8988T (cell line): Measurements from ENCODE around the gene KLHL26.

Experiments used
- DNase-seq: peaks from one replicate; pipeline ENCODE4 v3.0.0; 2011

KLHL26 gene

DNA sequence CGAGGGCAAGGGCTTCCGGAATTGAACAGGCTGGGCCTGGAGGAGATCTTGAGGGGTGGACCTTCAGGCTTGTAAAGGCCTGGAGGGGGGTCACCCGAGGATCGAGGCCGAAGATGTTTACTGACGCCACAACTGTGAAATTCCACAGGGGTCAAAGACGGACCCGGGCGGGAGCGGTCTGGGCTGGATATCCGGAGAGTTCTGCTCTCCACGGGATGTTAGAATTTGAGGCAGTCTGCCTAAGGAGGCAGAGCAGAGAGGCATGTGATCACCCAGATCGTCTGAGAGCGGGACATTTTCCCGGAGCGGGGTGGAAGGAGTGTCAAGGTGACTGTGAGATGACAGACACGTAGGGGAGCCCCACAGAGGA is 13.2 kb downstream of the KLHL26 start:
- DNase-seq, result no peak

DNA sequence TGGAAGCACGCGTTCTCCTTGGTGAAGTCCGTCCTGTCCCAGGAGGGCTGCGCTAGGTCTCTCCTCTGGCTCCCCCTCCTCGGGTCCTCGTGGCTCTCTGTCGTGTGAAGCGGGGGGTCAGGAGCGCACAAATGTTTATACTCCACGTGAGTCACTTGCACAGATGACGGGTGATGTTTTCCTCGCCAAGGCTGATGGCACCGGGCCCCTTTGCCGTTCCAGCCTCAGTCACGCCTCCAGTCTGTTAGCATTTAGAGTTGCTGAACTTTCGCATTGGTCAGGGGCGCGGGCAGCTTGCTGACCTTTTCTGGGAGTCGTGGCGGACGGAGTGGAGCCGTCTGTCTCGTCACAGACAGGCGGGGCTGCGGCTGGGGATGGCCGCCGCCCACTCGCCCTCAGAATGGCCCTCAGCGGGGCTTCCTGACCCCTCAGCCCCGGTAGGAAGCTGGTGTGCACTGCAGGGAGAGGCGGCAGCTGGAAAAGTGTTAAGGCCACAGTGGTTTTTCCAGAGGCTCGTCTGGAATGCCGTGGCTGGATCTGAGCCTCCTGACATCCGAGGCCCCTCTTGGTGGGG is 13.7 kb downstream of the KLHL26 start:
- no peak for DNase-seq

DNA sequence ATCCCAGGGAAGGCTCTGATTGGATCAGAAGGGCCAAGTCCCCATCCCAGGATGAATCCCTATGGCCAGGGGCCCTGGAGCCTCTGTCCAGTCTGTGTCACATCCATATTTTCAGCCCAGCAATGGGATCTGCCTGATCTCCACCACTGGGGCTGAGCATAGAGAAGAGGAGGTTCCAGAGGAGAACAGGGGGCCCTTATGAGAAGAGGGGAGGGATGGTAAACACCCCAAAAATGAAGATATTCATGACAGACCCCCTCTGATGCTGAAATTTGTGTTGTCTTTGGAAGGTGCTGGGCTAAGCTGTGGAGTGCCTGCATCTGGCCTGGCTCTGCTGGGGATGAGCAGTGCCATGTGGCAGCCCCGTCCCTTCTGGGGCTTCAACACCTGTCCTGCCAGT is 14.5 kb downstream of the KLHL26 start:
- DNase-seq, result no peak

DNA sequence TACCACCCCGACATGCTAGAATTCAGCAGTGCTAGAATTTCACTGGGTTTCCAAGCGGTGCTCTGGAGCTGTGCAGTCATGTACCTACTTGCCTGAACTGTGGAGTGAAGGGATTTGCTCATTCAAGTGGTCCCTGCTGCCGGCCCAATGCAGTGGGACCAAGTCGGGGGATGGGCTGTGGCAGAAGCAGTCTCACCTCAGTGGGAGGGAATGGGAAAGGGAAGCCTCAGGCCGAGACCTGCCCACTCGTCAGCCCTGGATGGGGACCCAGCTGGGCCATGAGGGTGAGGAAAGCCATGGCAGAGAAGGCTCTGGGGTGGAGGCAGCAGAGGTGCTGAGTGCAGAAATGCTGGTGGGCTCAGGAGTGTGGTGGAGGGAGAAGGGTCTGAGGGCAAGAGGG is 14.9 kb downstream of the KLHL26 start:
- DNase-seq, result no peak

DNA sequence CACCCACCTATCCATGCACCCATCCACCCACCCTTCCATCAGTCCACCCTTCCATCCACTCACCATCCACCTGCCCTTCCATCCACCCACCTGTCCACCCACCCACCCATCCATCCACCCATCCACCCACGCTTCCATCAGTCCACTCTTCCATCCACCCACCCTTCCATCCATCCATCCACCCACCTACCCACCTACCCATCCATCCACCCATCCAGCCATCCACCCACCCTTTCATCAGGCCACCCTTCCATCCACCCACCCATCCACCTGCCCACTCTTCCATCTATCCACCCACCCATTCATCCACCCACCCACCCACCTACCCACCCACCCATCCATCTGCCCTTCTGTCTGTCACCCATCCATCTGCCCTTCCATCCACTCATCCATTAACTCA is 17.0 kb downstream of the KLHL26 start:
- no peak for DNase-seq

DNA sequence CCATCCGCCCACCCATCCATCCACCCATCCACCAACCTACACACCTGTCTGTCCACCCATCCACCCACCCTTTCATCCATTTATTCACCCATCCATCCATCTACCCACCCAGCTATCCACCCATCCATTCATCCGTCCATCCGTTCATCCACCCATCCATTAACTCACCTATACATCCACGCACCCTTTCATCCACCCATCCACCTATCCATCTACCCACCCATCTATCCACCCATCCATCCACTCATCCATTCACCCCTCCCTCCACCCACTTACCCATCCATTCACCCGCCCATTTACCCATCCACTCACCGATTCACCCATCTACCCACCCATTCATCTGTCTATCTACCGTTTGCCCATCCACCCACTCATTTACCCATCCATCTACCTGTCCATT is 17.6 kb downstream of the KLHL26 start:
- no peak for DNase-seq

DNA sequence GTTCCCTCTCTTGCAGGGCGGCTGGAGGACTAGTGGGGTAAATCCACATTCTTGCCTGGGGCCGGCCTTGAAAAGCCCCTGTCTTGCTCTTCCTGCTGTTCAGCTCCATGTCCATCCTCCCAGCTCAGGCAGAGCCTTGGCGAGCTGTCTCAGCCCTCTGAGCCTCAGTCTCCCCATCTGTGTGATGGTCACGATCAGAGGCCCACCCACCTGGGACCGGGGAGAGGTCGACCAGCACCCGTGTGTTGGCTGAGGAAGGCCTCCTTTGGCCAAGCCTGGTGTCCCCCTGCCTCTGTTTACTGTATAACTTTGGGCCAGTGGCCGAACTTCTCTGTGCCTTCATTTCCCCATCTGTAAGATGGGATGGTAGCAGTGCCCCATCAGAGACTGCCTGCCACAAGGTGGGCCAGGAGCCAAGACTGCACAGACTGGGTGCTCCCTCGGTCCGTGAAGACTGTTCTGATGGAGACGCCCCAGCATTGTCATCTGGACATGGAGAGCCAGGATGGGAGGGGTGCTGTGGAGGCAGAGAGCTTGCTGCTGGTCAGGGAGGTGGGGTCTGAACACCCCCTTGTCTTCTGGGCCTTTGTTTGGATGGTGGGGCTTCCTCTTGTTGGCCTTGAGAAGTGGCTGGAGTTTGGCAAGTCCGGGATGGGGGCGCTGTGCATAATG is 18.5 kb downstream of the KLHL26 start:
- DNase-seq, result no peak

DNA sequence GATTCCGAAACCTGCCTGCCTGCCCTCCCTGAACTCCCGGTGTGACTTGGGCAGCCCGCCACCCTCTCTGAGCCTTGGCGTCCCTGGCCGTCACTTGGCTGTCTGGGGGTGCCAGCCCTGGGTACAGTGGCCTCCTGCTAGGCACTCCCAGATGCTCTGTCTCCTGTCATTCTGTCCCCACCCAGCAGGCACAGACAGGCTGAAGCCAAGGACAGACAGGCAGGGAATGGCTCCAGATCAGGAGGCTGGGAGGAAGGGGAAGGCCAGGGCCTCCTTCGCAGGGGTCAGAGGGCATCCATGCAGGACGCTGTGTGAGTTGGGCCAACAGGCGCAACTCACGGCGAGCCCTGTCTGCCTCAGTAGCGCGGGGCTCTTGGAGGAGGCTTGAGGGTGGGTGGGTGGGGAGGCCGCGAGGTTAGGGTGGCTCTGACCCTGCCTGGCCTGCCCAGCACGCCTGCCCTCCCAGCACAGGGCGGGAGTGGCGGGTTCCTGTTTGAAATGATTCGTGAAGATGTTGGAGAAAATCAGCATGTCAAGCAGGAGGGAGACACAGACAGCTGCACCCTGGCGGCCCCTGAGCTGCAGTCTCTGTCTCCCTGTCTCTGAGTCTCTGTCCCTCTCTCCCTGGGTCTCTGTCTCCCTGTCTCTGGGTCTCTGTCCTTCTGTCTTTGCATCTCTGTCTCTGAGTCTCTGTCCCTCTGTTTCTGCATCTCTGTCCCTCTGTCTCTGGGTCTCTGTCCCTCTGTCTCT is 19.7 kb downstream of the KLHL26 start:
- DNase-seq, result no peak

DNA sequence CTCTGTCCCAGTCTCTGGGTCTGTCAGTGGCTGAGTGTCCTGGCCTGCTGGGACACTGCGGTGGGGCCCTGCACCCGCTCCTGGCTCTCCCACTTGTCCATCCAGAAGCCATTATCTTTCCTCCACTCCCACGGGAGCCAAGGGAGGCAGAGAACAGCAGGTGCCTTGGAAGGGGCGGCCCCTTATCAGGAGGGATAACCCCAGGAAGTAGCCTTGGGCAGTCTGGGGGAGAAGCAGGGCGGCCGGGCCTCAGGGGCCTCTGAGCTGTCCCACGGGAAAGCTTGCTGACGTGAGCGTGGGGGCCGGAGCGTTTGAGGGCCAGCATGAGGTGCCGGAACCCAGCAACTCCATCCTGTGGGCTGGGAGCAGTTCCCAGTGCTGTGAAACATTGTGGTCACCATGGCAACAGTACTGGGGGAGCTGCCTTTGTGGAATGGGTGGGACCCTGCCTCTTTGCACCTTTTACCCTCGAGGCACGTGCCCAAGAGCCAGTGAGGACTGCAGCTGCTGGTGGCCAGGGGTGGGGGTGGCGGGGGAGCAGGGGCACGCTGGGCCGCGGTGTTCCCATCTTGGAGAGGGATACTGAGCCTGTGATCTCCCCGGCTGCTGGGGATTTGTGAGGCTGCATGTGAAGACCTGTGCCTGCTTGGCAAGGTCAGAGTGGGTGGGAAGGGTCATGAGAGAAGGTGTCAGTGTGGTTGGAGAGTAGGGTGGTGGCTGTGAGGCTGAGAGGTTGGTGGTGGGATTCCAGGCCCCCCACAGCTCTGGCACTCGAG is 20.9 kb downstream of the KLHL26 start:
- DNase-seq, result no peak

DNA sequence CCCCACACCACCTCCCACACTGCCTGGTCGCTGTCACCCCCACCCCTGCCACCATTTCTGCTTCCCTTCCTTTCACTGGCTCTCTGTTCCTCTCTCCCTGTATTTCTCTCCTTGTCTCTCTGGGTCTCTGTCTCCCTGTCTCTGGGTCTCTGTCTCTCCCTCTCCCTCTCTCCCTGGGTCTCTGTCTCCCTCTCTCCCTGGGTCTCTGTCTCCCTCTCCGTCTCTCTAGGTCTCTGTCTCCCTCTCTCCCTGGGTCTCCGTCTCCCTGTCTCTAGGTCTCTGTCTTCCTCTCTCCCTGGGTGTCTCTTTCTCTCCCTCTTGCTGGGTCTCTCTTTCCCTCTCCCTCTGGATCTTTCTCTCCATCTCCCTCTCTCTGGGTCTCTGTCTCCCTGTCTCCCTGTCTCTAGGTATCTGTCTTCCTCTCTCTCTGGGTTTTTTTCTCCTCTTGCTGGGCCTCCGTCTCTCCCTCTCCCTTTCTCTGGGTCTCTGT is 21.6 kb downstream of the KLHL26 start:
- DNase-seq, result no peak

DNA sequence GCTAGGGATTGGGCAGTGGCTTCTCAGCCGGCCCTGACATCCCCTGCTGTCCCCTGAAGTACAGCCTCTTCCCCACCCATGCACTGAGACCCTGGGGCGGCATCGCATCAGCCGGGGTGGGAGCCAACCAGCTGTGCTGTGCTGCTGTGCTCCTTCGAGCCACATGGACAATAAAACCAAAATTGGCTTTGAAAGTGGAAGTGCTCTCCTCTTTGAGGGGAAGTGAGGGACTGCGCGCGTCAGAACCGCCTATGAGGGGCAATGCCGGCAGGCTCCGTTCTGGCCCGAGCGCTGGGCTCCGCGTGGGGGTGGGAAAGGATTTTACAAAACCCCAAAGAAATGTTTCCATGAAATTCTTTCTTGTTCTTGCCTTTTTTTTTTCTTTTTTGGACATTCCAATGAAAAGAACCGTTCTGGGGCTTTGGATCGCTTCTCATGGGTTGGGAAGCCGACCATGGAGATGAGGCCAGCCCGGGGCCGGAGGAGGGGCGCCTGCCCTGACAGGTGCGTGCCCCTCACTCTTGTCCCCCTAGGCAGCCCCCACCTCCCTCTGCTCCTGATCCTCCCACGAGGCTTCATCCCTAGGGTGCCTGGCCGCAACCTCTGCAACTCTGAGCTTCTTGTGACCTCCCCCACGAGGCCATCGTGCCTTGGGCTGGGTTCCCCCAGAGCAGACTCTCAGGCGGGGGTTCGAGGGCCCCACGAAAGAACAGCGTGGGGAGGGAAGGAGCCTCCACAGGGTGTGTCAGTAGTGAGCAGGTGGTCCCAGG is 22.6 kb downstream of the KLHL26 start:
- DNase-seq, result no peak

DNA sequence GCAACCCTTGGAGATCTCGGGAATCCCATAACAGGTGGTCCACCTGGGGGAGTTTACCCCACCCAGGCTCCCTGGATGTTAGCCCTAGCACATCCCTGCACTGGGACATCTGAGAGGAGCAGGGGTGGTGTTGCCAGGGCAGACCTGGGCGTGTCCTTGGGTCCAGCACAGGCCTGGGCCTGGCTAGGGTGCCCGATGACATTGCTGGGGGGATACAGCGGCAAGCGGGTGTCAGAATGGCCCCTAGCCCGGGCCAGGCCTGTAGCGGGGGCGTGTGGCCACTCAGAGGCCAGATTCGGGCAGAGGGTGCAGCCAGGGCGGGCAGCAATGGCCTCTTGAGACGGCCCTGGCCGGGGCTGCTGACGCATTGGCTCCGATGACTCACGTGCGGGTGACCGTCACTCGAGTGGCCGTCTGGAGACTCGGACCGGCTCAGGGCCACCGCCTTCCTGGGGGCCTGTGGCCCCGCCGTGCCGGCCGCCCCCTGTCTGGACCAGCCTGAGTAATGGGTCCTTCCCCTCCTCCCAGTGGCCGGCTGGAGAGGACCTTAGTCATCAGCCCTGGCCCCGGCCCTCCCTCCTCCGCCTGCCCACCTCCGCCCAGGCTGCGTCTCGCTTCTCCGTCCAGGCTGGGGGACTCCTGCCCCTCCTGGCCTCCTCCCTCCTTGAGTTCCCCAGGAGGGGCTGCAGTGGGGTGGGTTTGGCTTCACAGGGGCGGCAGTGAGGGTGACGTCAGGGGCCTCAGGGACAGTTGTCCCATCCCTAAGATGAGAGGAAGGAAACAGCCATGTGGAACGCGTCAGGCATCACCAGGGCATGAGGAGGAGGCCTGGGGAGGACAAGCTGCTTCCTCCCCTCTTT is 23.5 kb downstream of the KLHL26 start:
- DNase-seq, result no peak

DNA sequence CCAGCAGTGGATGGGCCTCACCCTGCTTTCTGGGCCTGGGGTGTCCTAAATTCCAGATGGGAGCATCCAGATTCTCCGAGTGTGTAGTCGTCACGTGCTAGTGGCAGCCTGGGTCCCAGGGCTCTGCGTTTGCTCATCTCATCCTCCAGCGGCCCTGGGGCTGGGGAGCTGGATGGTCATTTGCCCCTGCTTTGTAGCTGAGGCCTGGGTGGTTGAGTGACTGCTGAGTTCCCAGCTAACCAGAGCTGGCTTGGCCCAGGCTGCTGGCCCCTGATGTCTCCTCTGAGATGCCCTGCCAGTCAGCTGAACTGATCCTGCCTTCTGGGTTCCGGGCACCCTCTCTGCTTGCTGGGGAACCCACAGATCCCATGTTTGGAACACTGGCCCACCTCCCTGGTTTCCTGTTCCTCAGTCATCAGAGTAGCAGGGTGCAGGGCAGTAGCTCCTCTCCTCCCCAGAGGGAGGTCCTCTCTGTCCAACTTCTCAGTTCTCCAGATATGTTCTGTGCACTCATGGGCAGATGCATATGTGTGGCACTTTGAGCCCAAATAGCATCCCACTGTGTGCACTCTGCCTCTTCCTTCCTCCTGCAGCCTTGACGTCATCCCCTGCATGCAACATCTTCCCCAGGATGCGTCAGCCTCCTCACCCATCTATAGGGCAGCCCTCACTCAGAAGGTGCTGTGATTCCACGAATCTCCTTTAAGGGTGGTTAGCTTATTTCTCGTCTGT is 24.3 kb downstream of the KLHL26 start:
- DNase-seq, result no peak

DNA sequence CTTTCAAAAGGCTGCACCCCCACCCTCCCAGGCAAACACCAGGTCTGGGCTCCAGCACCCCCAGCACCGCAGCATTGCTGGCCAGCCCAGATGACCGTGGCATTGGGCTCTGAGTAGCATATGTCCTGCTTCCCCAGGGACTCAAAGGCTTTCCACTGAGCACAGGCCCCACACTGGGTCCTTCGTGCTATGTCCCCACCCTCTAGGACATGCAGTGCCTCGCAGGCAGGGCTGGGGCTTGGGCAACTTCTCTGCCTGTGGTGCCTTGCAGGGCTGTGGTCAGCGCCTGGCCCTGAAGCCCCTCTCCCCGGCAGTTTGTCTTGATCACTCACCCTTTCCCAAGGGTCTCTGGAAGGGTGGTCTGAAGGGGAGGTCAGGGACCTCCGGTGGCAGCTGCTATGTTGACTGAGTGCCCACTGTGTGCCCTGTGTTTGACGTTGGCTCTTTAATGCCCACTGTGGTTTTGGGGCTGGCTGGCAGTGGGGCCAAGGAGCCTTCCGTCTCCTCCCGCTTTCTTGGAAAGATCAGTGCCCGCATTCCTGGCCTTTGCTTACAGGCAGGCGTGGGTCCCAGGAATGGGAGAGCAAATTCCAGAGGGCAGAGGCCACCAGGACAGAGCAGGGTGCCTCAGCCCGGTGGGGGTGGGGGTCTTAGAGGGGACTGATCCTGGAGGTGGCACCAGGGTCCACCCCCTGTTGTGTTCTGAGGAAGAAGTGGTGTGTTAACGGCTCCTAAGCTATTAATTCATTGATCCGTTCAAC is 26.3 kb downstream of the KLHL26 start:
- DNase-seq, result no peak

DNA sequence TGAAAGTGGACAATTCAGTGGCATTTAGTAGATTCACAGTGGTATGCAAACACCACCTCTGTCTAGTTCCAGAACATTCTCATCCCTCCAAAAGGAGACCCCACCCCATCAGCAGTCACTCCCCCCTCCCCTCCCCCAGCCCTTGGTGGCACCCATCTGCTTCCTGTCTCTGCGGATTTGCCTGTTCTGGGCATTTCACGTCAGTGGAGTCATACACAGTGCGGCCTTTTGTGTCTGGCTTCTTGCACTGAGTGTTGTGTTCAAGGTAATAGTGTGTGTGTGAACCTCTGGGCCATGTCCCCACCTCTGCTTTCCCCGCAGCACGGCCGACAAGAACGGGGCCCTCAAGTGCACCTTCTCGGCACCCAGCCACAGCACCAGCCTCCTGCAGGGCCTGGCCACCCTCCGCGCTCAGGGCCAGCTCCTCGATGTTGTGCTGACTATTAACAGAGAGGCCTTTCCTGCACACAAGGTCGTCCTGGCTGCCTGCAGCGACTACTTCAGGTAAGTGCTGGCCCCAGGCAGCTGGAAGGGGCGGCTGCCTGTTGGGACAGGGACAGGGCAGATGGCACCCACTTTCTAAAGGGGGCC is 27.2 kb downstream of the KLHL26 start:
- DNase-seq, result no peak

DNA sequence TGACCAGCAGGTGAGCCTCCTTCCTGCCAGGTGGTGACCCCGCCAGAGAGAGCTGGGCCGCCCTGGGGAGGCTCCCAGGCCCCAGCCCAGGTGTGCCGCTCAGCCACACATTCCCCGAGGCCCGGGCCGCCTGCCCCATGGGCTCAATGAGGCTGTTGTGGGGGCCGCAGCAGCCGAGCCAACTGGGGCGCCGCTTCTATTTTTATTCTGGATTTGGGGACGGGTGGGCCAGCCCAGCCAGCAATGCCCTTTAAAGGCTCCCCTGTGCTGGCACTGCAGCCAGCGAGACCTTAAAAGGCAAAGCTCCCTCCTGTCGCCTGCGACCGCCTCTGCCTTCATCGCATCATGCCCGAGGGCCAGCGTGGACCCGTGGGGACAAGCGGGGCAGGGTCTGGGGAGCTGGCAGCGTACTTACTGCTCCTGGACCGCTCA is 29.0 kb downstream of the KLHL26 start:
- no peak for DNase-seq

DNA sequence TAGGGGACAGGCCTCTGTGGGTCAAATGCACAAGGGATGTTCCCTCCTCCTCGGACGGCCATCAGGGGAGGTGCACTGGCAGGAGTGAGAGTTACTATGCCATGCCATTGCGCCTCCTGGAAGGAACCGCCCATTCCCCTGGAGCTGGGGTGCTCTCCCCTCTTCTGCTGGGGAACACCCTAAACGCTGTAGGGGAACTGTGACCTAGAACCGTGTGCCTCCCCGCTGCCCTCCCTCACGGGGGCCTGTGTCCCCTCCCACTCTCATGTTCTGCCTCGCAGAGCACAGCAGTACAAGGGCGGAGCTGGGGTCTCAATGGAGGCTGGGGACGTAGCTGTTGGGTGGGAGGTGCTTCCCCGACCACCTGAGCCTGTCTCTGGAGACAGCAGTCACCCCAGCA is 29.5 kb downstream of the KLHL26 start:
- DNase-seq, result no peak

DNA sequence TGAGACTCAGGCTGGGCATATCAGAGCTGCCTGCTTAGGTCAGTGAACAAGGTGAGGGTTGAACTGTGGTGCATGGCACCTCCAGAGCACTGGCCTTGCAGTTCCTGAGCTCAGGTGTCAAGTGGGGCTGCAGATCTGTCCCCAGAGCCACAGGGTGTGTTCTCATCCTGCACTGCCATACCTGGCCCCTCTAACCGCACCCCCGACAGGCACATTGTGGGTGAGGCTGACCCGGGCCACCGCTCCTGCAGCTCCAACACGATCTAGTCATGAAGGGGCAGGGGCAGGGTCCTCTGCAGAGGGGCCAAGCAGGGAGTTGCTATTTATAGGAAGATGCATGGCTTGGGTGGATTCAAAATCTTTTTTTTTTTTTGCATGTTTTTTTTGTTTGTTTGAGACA is 30.0 kb downstream of the KLHL26 start:
- no peak for DNase-seq

DNA sequence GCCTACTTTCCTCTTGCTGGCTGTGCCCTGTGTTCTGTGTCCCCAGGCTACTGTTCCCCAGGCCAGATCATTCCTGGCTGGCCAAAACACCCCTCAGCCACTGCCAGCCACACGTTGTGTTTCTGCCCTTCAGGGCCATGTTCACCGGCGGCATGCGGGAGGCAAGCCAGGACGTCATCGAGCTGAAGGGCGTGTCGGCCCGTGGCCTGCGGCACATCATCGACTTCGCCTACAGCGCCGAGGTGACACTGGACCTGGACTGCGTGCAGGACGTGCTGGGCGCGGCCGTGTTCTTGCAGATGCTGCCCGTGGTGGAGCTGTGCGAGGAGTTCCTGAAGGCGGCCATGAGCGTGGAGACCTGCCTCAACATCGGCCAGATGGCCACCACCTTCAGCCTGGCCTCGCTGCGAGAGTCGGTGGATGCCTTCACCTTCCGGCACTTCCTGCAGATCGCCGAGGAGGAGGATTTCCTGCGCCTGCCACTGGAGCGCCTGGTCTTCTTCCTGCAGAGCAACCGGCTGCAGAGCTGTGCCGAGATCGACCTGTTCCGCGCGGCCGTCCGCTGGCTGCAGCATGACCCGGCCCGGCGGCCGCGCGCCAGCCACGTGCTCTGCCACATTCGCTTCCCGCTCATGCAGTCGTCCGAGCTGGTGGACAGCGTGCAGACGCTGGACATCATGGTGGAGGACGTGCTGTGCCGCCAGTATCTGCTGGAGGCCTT is 30.9 kb downstream of the KLHL26 start:
- no peak for DNase-seq
